ENCODE data around the gene MAGED2.
"Not testable (repeated sequence)": the region's sequence is repeated elsewhere in the genome, so short reads cannot be mapped to it uniquely, and the experiment has no call there.

MAGED2 gene, protein sequence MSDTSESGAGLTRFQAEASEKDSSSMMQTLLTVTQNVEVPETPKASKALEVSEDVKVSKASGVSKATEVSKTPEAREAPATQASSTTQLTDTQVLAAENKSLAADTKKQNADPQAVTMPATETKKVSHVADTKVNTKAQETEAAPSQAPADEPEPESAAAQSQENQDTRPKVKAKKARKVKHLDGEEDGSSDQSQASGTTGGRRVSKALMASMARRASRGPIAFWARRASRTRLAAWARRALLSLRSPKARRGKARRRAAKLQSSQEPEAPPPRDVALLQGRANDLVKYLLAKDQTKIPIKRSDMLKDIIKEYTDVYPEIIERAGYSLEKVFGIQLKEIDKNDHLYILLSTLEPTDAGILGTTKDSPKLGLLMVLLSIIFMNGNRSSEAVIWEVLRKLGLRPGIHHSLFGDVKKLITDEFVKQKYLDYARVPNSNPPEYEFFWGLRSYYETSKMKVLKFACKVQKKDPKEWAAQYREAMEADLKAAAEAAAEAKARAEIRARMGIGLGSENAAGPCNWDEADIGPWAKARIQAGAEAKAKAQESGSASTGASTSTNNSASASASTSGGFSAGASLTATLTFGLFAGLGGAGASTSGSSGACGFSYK

GRCh38 chrX:54807524-54808108 is at the start of gene MAGED2:
MAGED2 (plus strand) TSS chrX:54807745; CDS start chrX:54809332, 1,587 bp downstream.
- in situ Hi-C loops (cut with MboI; ENCODE audit: low sequenced_read_pairs): no loop called here

DNA sequence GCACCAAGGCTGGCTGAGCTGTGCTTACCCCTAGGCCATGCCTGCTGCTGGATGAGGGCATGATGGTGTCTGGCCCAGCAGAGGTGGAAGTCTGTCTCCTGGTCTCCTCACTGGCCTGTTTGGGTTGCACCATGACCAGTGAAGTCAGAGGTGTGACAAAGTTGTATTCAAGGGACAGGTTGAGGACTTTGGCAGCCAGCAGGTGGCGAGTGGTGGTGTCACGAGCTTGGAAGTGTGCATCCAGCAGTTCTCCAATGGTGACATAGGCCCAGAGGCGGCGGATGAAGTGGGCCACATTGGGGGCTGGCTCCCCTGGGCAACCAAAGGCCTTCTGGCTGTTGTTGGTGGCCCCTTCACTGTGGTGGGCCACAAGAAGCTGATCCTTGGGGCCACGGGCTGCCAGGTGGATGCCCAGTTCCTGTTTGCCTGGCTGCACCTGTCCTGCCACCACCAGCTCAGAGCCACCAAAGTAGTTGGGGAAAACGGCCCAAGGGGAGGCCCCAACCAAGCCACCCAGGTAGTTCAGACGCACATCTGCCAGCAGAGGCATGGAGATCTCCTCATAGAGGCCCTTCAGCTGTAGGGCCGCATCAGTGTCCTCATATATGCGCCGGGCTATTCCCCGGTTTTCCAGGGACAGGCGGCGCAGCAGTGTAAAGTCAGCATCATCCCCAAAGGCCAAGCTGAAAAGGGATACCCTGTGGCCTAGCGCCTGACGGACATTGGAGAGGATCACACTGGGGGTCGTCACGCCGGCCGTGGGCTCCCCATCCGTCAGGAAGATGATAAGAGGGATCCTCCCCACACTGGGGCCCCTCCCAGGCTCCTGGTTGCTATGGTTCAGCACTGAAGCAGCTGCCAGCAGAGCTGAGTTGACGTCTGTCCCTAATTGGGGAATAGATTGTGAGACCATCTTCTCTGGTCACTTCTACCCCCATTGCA is 49.2 kb upstream of the MAGED2 start:
- in situ Hi-C loops (cut with MboI; ENCODE audit: low sequenced_read_pairs): no loop called here

DNA sequence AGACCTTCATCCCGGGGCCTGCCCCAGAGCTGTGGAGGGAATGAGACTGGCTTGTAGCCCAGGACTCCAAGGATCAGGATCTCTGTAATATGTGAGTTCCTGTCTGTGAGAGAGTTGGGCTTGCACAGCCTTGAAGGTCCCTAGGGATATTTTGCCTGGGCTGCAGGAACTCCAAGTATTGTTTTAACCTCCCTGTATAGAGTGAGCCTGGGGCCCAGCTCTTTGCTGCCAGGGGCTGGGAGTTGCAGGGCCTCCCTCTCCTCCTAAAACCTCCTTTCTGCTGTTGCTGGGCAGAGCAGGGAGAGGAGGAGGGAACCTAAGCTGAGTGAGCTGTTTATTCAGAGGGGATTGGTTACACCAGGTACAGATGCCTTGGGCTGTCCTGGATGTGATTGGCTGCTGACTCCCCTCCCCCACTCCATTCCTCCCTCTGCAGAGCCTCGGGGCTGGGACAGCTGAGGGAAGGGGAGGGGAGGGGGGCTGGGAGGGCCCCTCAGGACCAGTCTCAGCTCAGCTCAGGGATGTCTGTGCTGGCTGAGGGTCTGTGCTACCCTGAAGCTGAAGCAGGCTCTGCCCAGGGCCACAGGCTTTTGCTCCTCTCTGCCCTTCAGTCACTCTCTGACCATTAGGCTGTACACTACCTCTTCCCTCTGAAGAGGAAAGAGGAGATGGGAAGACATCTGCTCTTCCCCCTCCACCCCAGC is 33.0 kb upstream of the MAGED2 start:
- in situ Hi-C loops (cut with MboI; ENCODE audit: low sequenced_read_pairs): not testable (repeated sequence)

DNA sequence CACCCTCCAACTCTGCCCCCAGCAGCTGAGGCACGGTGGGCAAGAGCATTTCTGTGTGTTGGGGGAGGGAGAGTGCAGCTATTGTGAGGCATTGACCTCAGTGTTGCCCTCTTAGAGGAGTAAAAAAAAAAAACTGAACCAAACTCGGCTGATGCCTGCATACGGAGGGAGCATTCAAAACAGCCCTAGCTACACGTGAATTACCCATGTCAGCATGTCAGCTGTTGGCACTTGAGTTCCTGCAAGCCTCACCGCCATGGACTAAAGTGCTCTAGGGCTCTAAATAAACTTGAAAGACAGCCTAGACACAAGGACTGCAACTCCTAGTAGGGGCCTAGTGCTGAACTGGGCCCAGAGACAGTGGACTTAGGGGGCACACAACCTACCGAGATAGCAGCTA is 31.5 kb upstream of the MAGED2 start:
- in situ Hi-C loops (cut with MboI; ENCODE audit: low sequenced_read_pairs): no loop called here

GRCh38 chrX:54776987-54777672 is 30.4 kb upstream of the MAGED2 start:
- in situ Hi-C loops (cut with MboI; ENCODE audit: low sequenced_read_pairs): no loop called here

DNA sequence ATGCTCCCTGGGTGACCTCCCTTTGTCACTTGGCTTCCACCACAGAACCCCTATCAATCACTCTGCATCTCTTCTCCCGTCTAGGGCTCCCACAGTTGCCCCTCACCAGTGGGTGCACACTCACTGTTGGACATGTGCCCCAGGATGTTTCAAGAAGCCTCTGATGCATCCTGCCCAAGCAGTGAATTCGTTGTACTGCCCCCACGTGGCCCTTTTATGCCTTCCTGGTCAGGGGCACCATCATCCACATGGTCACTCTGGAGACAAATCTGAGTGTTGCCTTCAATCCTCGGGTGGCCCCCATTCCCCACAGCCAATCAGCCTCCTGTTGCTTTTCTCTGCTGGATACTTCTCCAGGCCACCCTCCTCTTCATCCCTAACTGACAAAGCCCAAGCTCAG is 21.6 kb upstream of the MAGED2 start:
- in situ Hi-C loops (cut with MboI; ENCODE audit: low sequenced_read_pairs): no loop called here

GRCh38 chrX:54786967-54787366 is 20.6 kb upstream of the MAGED2 start:
- in situ Hi-C loops (cut with MboI; ENCODE audit: low sequenced_read_pairs): no loop called here

GRCh38 chrX:54788446-54788845 is 19.1 kb upstream of the MAGED2 start:
- in situ Hi-C loops (cut with MboI; ENCODE audit: low sequenced_read_pairs): no loop called here

- in situ Hi-C loops (cut with MboI; ENCODE audit: low sequenced_read_pairs): not testable (repeated sequence)
Measured at GRCh38 chrX:54789405-54789804, 18.1 kb upstream of the MAGED2 start.

DNA sequence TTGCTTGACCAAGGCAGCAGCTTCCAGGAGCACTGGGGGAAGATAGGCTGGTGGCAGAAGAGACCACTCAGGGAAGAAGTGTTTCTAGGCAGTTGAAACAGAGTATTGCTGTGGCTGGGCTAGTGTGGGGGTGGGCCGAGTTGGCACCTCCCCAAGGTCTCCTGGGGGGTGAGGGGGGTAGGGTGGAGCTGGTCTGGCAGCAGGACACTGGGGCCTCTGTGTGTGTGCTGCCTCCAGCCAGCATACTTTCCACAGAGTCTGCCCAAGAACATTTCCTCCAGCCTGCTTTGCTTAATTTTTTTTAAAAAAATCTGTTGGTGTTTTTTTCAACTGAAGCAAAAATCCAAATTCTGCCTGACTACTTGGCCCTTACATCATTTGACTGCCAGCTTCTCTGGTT is 13.5 kb upstream of the MAGED2 start:
- in situ Hi-C loops (cut with MboI; ENCODE audit: low sequenced_read_pairs): no loop called here

- in situ Hi-C loops (cut with MboI; ENCODE audit: low sequenced_read_pairs): no loop called here
Measured at GRCh38 chrX:54794795-54795194, 12.8 kb upstream of the MAGED2 start.

DNA sequence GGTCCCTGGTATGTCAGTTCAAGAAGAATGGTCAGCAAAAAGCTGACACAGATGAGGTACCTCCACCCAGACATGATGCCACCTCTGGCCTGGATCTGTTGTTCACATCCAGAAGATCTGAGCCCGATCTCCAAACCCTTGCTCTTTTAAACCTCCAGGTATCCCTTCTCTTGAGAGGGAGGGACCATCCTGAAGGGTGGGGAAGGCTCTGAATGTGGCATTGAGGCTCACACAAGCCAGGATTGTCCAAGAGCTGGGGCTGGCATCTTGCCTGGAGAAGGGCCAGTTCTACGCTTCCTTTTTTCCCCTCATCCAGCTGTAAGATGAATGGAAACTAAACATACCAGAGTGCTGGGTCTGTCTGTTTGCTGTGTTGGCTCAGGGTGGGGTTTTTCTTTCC is 9.4 kb upstream of the MAGED2 start, which contains the start of gene ITIH6:
ITIH6 (minus strand) TSS at position 119 of the 400 bp plus-strand sequence; CDS start at position 74, 45 bp downstream.
- in situ Hi-C loops (cut with MboI; ENCODE audit: low sequenced_read_pairs): no loop called here

DNA sequence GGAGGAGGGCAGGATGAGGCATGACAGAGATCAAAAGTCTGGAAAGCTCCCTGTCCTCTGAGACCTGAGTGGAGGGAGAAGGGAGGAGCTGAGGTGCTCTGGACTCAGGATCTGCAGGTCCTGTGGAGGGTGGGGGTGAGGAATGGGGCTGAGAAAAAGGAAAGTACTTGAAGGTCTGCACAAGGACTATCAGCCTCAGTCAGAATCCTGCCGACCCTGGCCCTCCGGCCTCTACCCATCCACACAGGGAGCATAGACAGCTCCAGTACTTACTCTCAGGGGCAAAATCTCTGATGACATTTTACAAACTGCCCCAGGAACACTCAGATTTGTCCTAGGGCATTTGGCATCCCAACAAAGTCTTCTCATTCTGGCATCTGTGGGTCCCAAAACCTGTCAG is 8.5 kb upstream of the MAGED2 start:
- in situ Hi-C loops (cut with MboI; ENCODE audit: low sequenced_read_pairs): no loop called here

GRCh38 chrX:54808109-54808604 is 612 bp downstream of the MAGED2 start:
- in situ Hi-C loops (cut with MboI; ENCODE audit: low sequenced_read_pairs): no loop called here

GRCh38 chrX:54808605-54809483 is 1.3 kb downstream of the MAGED2 start:
- in situ Hi-C loops (cut with MboI; ENCODE audit: low sequenced_read_pairs): no loop called here

DNA sequence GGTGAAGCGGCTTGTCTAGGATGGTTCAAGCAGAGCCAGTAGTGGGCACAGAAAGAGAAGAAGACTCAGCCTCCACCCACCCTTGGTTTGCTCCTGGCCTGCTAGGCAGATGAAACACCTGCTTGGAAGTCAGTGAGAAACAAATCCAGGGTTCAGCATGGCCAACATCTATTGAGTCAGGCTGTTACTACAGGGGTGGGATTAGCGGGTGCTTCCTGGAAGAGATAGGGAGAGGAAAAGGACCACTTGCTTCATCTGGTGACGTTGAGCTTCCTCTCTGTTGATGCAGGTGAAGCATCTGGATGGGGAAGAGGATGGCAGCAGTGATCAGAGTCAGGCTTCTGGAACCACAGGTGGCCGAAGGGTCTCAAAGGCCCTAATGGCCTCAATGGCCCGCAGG is 3.0 kb downstream of the MAGED2 start:
- in situ Hi-C loops (cut with MboI; ENCODE audit: low sequenced_read_pairs): no loop called here

- in situ Hi-C loops (cut with MboI; ENCODE audit: low sequenced_read_pairs): no loop called here
Measured at GRCh38 chrX:54811301-54811885, 3.8 kb downstream of the MAGED2 start.

- in situ Hi-C loops (cut with MboI; ENCODE audit: low sequenced_read_pairs): no loop called here
Measured at GRCh38 chrX:54812306-54812705, 4.8 kb downstream of the MAGED2 start.

Measured in HL-60/S4 treated with retinoic acid at 250 ng/mL for 4 days and 3 days (cell line).